Measurements from ENCODE around the gene TM4SF4.

TM4SF4 gene

GRCh38 chr3:149547954-149548668, 73.6 kb downstream of the TM4SF4 start:
- H3K27me3 Mint-ChIP-seq (ENCODE audit: low read depth): peaks cover 20% of the 10 kb centered on the region
- no peaks in the 10 kb centered on the region for H3K36me3 Mint-ChIP-seq (ENCODE audit: low read depth)
- no peaks in the 10 kb centered on the region for H3K4me1 Mint-ChIP-seq (ENCODE audit: low read depth)
- H3K9me3 Mint-ChIP-seq: no peaks in the 10 kb centered on the region
- H3K4me3 Mint-ChIP-seq: no peak overlapping the region
- no peak overlapping the region for H3K27ac Mint-ChIP-seq
- no peak for DNase-seq (ENCODE audit: low spot score)

GRCh38 chr3:149548669-149549065, 74.2 kb downstream of the TM4SF4 start:
- DNase-seq (ENCODE audit: low spot score): no peak

GRCh38 chr3:149551500-149551899, 77.0 kb downstream of the TM4SF4 start:
- Mint-ChIP-seq H3K4me3 (no peak overlapping the region), H3K36me3 (ENCODE audit: low read depth) (no peaks in the 10 kb centered on the region), H3K27ac (no peak overlapping the region), H3K27me3 (ENCODE audit: low read depth) (peaks cover 16% of the 10 kb centered on the region), H3K4me1 (ENCODE audit: low read depth) (no peaks in the 10 kb centered on the region), H3K9me3 (no peaks in the 10 kb centered on the region)
- DNase-seq (ENCODE audit: low spot score): no peak

More at GRCh38 chr3:149548669-149549065, 74.2 kb downstream of the TM4SF4 start:
- Mint-ChIP-seq H3K4me3 (no peak overlapping the region), H3K27ac (no peak overlapping the region), H3K4me1 (ENCODE audit: low read depth) (no peaks in the 10 kb centered on the region), H3K36me3 (ENCODE audit: low read depth) (no peaks in the 10 kb centered on the region), H3K27me3 (ENCODE audit: low read depth) (peaks cover 20% of the 10 kb centered on the region), H3K9me3 (no peaks in the 10 kb centered on the region)

- no peaks in the 10 kb centered on the region for H3K36me3 Mint-ChIP-seq (ENCODE audit: low read depth)
- DNase-seq (ENCODE audit: low spot score): no peak
- H3K9me3 Mint-ChIP-seq: no peaks in the 10 kb centered on the region
- no peak overlapping the region for H3K4me3 Mint-ChIP-seq
- peaks cover 14% of the 10 kb centered on the region for H3K27me3 Mint-ChIP-seq (ENCODE audit: low read depth)
- no peak overlapping the region for H3K27ac Mint-ChIP-seq
- H3K4me1 Mint-ChIP-seq (ENCODE audit: low read depth): no peaks in the 10 kb centered on the region
These were observed 78.2 kb downstream of the TM4SF4 start for GRCh38 chr3:149552700-149553099.
